ENCODE measurements around the gene EEF1AKMT4.

EEF1AKMT4 gene

GRCh38 chr3:184218814-184219213, 30.7 kb upstream of the EEF1AKMT4 start:
- no peak for TF ChIP-seq CTCF (conservative IDR thresholded peaks at IDR 0.05; ENCODE audit: control insufficient read depth, insufficient read depth, low read depth, low read length)
- no peak overlapping the region for H3K4me3 ChIP-seq (ENCODE audit: control insufficient read depth, low read depth, low read length)
- no peak for DNase-seq (ENCODE audit: low read depth)

GRCh38 chr3:184222521-184222920, 27.0 kb upstream of the EEF1AKMT4 start:
- no peak for DNase-seq (ENCODE audit: low read depth)
- H3K4me3 ChIP-seq (ENCODE audit: control insufficient read depth, low read depth, low read length) = no peak overlapping the region
- TF ChIP-seq CTCF (conservative IDR thresholded peaks at IDR 0.05; ENCODE audit: control insufficient read depth, insufficient read depth, low read depth, low read length) = no peak

GRCh38 chr3:184223946-184224345, 25.5 kb upstream of the EEF1AKMT4 start:
- no peak overlapping the region for H3K4me3 ChIP-seq (ENCODE audit: control insufficient read depth, low read depth, low read length)
- DNase-seq (ENCODE audit: low read depth) = no peak
- no peak for TF ChIP-seq CTCF (conservative IDR thresholded peaks at IDR 0.05; ENCODE audit: control insufficient read depth, insufficient read depth, low read depth, low read length)

GRCh38 chr3:184227481-184227935, 22.0 kb upstream of the EEF1AKMT4 start:
- H3K4me3 ChIP-seq (ENCODE audit: control insufficient read depth, low read depth, low read length) = no peak overlapping the region
- DNase-seq (ENCODE audit: low read depth) = peak; percentile 19

GRCh38 chr3:184228376-184229137, 20.9 kb upstream of the EEF1AKMT4 start:
- no peak for TF ChIP-seq CTCF (conservative IDR thresholded peaks at IDR 0.05; ENCODE audit: control insufficient read depth, insufficient read depth, low read depth, low read length)
- no peak for DNase-seq (ENCODE audit: low read depth)
- no peak overlapping the region for H3K4me3 ChIP-seq (ENCODE audit: control insufficient read depth, low read depth, low read length)

More at GRCh38 chr3:184227481-184227935, 22.0 kb upstream of the EEF1AKMT4 start:
- peak; percentile 83 for TF ChIP-seq CTCF (conservative IDR thresholded peaks at IDR 0.05; ENCODE audit: control insufficient read depth, insufficient read depth, low read depth, low read length)

GRCh38 chr3:184229394-184230080, 19.9 kb upstream of the EEF1AKMT4 start, which contains the start of gene VWA5B2:
Gene VWA5B2 (plus strand): TSS chr3:184229585. CDS start chr3:184230529, 944 bp downstream.
- no peak for TF ChIP-seq CTCF (conservative IDR thresholded peaks at IDR 0.05; ENCODE audit: control insufficient read depth, insufficient read depth, low read depth, low read length)
- H3K4me3 ChIP-seq (ENCODE audit: control insufficient read depth, low read depth, low read length) = no peak within 1 kb of the TSS
- DNase-seq (ENCODE audit: low read depth) = no peak

Measured in fibroblast of mammary gland (primary cell).